C4-2B (cell line): ENCODE data around the gene TEX13B.

Source experiments
- H3K27ac ChIP-seq: fragments of 450-650 bp; 2 replicates; pipeline ENCODE4 v1.5.1; 2017
- CTCF ChIP-seq: fragments of 450-650 bp; conservative IDR thresholded peaks from 2 replicates; pipeline ENCODE4 v1.5.1; 2017; ENCODE audit warnings: mild to moderate bottlenecking
- ZFX ChIP-seq: fragments of 450-650 bp; IDR thresholded peaks from 2 replicates; pipeline ENCODE4 v1.6.1; 2017

TEX13B gene

DNA sequence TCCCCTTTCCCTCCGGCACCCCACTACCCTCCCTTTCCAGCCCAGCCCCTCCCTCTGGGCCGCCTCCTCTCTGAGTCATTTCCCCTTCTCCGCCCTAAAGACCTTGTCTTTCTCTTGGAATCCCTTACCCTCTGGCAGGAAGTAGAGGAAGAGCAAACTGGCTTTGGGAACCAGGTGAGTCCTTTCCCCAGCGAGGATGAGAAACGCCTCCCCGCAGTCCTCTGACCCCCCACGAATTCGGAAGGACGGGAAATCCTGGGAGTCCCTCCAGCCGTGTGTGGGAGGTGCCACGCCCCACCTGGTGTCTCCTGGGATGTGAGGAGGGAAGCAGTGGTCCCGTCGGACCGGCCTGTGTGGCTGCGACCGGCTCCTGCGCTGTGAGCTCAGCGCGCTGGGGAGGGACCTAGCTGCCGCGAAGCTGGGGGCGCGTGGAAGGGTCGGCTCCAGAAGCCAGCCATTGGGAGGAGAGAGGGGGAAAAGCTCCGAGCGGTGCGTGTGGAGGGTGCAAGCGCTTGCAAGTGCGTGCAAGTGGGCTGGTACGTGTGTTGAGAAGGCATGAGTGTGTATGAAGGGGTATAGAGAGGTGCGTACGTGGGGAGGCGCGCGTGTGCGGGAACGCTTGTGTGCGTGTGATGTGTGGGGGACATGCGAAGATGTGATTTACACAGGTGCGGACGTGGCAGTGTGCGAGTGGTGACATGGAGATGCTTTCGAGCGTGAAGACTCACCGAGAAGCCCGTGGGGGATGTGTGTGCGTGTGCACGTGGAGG lies 46.3 kb downstream of the TEX13B start:
- TF ChIP-seq ZFX = no peak
- TF ChIP-seq CTCF = no peak
- no peak overlapping the region for H3K27ac ChIP-seq

DNA sequence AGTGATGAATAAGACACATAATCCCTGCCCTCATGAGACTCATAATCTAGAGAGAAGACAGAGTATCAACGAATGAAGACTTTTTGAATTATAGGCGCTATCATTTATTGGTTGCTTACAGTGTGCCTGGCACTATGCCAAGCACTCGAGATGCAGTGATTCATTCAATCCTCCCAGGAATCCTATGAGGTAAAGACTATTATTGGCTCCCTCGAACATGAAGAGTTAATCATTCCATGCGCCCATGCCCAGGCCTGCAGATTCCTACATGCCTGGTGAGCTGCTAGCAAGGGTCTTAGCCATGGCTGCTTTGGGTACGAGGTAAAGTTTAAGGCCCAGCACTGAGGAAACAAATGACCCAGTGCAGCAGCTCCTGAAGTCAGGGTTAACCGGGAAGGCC lies 47.0 kb downstream of the TEX13B start:
- no peak for TF ChIP-seq ZFX
- TF ChIP-seq CTCF = no peak
- H3K27ac ChIP-seq = no peak overlapping the region

DNA sequence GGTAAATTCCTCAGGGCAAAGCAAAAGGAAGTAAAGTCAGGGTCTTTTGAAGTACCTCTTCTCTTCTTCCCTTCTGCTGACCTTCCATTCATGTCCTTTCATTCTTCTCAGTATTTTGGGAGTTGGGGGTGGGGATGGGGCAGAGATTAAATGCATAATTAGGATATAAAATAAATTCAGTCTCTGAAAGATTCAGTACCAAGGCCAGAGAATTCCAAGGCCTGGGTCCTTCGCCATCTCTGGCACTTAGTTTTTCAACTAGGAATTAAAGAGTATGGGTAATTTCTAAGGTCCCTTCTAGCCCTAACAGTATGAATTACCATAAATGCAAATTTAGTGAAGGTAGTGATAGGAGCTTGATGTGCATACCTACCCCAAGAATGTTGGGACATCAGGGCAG lies 47.9 kb downstream of the TEX13B start:
- TF ChIP-seq CTCF (no peak), ZFX (no peak)
- no peak overlapping the region for H3K27ac ChIP-seq
